Neural cell (in vitro differentiated cells): ENCODE results near the gene FLII.

Experiments
- CTCF ChIP-seq: fragments of 450-650 bp; IDR thresholded peaks from 2 replicates; pipeline ENCODE4 v1.5.1; 2014; ENCODE audit warnings: antibody characterized with exemption, mild to moderate bottlenecking, moderate library complexity; ENCODE audit not compliant: poor library complexity, severe bottlenecking
- EP300 ChIP-seq: fragments of 450-650 bp; conservative IDR thresholded peaks from 2 replicates; pipeline ENCODE4 v1.6.1; 2014; ENCODE audit warnings: antibody characterized with exemption, mild to moderate bottlenecking, moderate library complexity; ENCODE audit not compliant: poor library complexity, severe bottlenecking
- EZH2 ChIP-seq: fragments of 200-600, 300-800 bp; shearing (Covaris generic), sonication (generic); IDR thresholded peaks from 2 replicates; pipeline ENCODE4 v1.6.1; 2014; ENCODE audit warnings: antibody characterized with exemption, low read length, borderline replicate concordance, mild to moderate bottlenecking; ENCODE audit not compliant: insufficient read depth, poor library complexity, severe bottlenecking
- MXI1 ChIP-seq: fragments of 450-650 bp; conservative IDR thresholded peaks from 2 replicates; pipeline ENCODE4 v1.6.1; 2014; ENCODE audit warnings: antibody characterized with exemption, mild to moderate bottlenecking; ENCODE audit not compliant: poor library complexity, severe bottlenecking
- POLR2AphosphoS5 ChIP-seq: IDR thresholded peaks from 2 replicates; pipeline ENCODE4 v1.6.1; 2012
- RAD21 ChIP-seq: fragments of 450-650 bp; conservative IDR thresholded peaks from 2 replicates; pipeline ENCODE4 v1.6.1; 2014; ENCODE audit warnings: antibody characterized with exemption, mild to moderate bottlenecking, moderate library complexity
- REST ChIP-seq: IDR thresholded peaks from 2 replicates; pipeline ENCODE4 v1.6.1; 2012; ENCODE audit warnings: borderline replicate concordance
- SMC3 ChIP-seq: fragments of 450-650 bp; conservative IDR thresholded peaks from 2 replicates; pipeline ENCODE4 v1.6.1; 2014; ENCODE audit warnings: antibody characterized with exemption, mild to moderate bottlenecking, moderate library complexity; ENCODE audit not compliant: poor library complexity
- TAF1 ChIP-seq: IDR thresholded peaks from 2 replicates; pipeline ENCODE4 v1.6.1; 2012; ENCODE audit warnings: low read depth

- TF ChIP-seq CTCF (no peak), EP300 (no peak), POLR2AphosphoS5 (no peak), RAD21 (no peak), REST (no peak), SMC3 (no peak), EZH2 (no peak), MXI1 (no peak), TAF1 (no peak)
Observed at GRCh38 chr17:18230288-18231141, 28.0 kb downstream of the FLII start.
